Activated T-cell treated with anti-CD3 and anti-CD28 coated beads for 48 hours (primary cell): ENCODE results near the gene URI1.

Experiments
- DNase-seq: peaks from one replicate; pipeline ENCODE4 v3.0.0-alpha.2; 2020; ENCODE audit warnings: low read depth

URI1 gene

DNA sequence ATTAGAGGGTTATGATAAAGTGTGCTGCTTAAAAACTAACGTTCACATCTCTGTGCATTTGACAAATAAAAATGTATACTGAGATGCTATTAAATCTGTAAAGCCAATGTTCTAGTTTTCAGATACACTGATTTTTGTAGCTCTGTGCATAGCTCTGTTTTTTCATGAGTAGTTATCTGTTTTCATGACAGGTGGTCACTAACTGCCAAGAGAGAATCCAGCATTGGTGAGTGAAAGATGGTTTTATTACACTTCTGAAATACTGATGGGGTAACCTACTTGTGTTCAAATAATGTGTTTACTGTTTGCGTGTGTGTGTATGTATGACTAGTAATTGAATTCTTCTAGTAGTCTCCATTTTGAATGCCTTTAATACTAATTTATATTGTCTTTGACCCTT, 29.0 kb downstream of the URI1 start:
- no peak for DNase-seq

DNA sequence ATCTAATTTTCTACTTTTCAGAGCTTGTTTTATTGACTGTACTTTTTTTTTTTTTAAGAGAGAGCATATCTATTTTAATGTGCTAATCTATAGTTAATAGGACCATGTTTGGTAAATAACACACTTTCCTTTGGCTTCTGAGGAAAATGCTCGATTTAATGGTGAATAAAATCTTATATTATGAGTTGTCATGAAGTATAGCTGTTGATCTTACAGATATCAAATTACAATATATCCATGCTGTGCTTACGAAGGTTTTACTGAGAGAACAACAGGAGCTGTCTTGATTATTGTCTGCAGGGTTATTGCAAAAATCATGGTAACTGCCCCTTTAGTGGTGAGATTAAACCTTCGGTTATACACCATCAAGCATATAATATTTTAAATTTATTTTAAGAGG, 29.6 kb downstream of the URI1 start:
- no peak for DNase-seq

DNA sequence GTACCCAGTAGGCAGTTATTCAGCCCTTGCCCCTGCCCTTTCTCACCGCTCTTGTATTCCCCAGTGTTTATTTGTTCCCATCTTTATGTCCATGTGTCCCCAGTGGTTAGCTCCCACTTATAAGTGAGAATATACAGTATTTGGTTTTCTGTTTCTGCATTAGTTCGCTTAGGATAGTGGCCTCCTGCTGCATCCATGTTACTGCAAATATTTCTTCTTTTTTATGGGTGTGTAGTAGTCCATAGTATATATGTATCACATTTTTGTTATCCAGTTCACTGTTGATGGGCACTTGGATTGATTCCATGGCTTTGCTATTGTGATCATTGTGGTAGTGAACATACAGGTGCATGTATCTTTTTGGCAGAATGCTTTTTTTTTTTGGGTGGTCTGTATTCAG, 32.7 kb downstream of the URI1 start:
- DNase-seq: no peak

DNA sequence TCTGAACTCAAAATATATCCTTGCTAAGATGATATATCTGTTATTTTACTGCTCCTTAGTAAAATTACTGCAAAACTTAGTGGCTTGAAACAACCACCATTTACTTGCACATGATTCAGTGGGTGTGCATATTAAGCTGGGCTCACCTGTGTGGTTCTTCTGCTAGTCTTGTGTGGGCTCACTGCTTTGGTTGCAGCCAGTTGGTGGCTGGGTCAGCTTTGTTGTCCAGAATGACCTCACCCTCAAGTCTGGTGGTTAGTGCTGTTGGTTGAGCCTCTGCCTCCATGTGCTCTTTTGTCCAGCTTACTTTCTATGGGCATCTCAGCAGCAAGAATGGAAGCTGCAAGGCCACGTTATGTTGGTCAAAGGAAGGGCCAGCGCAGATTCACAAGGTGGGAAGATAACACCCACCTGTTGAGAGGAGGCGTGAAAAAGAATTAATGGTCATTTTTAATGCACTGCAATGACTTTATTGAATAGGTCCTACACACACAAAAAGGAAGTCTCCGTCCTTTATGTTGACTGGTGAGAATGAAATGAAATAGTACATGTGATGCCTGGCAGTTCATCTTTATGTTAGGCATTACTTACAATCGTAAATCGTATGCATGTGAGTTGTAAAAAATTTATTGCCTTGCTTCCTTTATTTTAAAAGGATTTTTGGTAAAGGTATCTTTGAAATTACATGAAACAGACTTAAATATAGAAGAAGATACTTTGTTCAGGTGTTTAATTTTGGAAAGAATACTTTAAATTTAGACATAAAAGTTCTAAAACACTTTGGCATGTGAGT, 34.3 kb downstream of the URI1 start:
- DNase-seq: no peak

DNA sequence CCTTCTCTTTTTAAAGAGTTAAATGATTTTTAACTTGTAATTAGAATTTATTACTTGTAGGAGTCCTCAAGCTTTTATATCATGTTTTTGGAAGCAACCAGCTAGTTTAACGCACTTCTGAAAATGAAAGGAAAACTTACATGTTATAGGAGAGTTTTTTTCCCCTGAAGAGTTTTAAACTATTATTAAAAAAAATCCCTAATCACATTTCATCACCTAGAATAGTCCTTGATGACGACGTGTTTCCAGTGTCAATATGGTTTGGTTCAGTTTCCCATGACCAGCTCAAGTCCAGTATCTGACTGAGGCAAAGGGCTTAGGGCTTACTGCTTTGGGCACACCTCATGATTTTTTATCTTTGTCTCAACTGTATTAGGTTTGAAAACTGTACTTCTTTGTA, 36.0 kb downstream of the URI1 start:
- no peak for DNase-seq

DNA sequence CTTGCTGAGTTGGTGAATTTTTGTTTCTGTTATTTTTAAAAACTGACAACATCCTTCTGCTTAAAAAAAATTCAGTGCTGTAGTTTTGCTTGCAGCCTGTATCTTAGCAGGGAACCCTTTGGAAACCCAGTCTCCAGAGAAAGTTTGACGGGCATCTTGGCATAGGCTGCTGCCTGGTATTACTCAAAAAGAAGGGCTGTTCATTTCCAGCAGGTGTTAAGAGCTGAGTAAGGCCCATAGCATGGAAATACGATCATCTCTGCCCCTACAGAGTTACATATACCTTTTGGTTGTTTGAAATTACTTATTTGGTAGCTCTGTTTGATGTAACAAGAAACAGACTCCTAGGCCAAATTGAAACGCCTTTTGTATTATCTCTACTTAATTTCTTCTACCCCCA, 41.5 kb downstream of the URI1 start:
- no peak for DNase-seq

DNA sequence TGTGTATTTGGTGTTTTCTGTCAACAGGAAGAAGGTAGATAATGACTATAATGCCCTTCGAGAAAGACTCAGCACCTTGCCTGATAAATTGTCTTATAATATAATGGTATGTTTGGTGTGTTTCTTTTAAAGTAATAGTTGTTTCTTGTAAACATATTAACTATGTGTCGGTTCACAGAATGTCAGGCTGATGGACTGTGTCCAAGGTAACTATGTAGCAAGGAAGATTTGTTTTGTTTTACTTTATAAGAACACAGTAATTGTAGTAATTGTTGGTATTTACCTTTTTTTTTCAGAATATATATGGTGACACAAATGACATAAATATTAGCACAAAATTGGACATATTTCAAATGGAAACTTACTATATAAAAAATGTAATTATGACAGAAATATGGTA, 43.2 kb downstream of the URI1 start:
- DNase-seq: no peak

DNA sequence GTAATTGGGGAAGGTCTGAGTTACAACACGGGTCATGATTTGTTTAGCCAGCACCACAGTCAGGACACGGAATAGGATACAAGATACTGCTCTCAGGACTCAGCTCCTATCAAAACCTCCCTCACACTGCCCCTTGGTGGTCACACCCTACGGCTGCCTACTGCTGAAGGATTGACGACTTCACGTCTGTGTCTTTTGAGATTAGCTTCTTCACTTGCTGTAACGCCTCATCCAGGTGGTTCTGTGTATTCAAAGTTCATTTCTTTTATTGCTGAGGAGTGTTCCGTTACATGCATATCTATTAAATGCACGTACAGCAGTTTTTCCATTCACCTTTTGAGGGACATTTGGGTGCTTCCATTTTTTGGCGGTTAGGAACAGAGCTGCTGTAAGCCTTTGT, 46.3 kb downstream of the URI1 start:
- no peak for DNase-seq

DNA sequence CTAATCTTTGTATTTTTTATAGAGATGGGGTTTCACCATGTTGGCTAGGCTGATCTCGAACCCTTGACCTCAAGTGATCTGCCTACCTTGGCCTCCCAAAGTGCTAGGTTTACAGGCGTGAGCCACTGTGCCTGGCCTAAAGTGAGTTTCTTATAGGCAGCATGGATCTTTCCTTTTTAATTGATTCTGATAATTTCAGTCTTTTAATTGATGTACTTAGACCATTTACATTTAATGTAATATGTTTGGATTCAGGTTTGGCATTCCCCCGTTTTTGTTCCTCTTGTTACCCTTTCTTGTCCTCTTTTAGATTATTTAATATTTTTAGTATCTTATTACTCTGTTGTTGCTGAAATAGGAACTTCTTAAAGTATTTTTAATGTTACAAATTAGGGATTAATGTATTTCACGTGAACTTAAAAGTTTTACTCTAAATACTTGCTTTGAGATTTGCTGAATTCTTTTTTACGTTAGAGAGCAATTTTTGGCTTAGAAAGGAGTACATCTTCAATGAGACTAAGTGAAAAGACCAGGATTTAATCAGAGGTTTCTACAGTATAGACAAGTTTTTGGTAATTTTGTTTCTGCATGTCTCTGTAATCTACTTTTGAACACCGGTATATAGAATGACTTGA, 50.3 kb downstream of the URI1 start:
- no peak for DNase-seq

DNA sequence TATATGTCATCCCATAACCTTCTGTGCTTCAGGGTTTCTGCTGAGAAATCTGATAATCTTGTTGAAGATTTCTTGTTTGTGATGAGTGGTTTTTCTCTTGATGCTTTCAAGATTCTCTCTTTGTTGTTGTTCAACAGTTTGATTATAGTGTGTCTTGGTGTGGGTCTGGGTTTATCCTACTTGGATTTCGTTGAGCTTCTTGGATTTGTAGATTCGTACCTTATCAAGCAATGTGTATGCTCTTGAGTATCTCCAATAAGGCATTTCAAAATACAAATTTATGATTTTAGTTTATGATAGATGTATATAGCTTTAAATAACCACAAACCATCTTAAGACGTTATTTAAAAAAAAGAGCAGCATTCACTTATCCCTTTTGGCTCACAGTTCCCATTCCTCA, 57.5 kb downstream of the URI1 start:
- DNase-seq: no peak

DNA sequence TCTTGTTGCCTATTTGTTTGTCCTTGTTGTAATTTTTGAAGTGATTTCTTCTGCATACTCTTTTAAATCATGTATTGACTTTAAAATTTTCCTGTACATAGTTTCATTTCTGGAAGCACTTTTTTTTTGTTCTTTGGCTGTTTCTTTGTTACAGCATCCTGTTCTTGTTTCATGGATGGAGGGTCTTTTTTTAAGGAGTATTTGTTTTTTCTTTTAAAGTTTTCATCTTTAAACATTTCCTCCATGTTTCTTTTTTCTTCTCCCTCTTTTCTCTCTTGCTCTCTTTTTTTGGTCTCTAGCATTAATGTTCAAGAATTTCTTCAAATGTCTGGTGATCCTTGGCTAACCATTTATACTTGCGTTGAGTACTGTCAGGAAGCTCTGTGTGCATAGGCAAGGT, 58.8 kb downstream of the URI1 start:
- no peak for DNase-seq

DNA sequence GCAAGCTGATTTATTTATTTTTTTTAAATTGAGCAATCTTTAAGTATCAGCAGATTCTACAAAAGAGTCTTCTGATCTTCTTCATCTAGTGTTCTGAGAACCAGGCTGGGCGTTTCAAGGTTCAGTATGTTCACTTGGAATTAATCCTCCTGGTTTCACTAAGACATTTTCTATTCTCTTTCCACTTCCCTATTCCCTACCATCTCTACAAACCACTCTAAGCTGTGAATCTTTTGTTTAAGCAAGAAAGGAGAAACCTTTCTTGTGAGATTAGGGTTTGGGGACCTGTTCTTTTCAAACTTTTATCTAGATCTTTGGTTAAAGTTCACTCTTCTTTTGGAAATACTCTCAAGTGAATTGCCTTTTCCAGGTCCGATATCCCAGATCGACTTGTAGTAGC, 59.3 kb downstream of the URI1 start:
- DNase-seq: no peak

DNA sequence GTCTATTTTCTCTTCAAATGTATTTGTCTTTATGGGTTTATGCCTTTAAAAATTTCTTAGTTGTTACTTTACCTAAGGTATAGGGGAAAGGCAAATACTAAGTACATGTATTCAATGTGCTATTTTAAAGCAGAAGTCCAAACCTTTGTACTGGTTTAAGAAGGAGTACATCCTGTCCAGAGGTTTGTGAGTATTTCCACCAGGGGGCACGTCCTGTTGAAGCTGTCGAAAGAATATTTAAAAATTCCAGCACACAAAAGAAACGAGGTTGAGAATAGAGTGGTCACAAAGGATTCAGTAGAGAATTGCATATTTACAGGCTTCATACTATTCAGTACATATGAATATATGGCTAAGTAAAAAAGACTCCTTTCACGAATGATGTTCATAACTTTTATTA, 59.8 kb downstream of the URI1 start:
- no peak for DNase-seq

DNA sequence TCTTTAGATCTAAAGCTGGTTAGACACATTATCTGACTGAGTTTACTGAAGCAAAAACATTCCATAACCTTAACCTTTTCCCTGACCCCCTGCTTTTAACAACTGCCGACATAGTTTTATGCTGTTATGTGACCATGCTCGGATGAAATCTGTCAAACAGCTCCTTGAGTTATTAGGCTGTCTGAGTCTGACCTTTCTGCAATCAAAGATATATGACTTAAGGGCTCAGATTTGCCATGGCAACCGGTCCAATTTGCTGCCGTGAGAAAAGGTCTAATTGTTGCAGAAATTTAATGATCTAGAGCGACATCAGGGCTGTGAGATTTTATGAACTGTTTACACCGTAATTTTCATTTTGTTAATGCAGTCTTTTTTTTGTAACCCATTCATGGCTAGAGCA, 61.8 kb downstream of the URI1 start:
- no peak for DNase-seq

DNA sequence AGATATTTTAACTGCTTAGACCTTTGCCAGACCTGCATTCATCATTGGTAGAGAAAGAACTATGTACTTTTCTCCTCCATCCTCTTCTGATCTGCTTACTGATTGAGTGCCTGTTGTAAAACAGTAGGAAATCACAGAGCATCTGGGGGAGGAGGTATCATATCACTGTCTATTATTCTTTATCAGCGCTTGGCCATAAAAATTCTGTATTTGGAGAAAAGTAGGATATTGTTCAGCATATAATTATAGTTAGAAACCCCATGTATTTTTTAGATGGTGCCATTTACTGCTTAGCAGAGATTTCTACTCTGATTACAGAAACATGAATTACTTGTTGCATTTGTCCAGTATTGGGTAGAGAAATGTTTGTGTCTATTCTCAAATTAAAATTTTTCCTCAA, 62.4 kb downstream of the URI1 start:
- no peak for DNase-seq

DNA sequence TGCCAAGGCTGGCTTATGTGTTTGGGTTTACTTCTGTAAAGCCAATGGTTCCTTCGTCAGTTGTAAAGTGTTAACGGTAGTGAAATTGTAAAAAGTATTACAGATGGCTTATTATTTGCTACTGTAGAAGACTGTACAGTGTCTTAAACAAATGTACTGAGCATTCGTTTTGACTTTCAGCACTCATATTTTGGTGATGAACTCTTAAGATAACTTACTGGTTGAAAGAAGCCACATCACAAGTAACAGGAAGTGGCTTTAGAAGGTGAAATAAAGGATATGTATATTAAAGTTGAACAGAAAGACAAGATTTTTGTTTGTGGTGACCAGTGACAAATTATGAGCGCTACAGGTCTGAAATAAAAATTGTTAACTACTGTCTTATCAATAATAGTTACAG, 64.2 kb downstream of the URI1 start:
- DNase-seq: no peak

DNA sequence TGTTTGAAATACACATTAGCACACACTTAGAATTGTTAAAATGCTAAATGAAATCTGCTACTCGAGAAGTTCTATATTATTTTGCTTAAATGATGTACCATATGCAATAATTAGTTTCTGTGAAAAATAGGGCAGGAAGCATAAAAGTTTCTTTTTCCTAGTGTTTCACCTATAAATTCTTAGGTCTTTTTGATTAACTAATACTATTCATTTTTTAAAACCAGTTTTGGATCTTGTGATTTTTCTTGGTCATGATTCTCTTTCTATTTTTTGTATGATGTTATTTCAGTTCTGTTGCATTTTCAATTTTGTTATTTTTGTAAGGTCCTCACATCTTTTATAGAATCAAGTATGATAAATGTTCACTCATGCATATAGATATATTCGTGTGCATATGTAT, 66.1 kb downstream of the URI1 start:
- no peak for DNase-seq

DNA sequence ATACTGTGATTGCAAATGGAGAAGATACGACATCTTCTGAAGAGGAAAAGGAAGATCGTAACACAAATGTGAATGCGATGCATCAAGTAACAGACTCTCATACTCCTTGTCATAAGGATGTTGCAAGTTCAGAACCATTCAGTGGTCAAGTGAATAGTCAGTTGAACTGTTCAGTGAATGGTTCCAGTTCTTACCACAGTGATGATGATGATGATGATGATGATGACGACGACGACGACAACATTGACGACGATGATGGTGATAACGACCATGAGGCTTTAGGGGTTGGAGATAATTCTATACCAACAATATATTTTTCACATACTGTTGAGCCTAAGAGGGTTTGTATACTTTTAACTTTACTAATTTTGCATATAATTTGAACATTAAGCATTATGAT, 67.0 kb downstream of the URI1 start:
- DNase-seq: no peak

DNA sequence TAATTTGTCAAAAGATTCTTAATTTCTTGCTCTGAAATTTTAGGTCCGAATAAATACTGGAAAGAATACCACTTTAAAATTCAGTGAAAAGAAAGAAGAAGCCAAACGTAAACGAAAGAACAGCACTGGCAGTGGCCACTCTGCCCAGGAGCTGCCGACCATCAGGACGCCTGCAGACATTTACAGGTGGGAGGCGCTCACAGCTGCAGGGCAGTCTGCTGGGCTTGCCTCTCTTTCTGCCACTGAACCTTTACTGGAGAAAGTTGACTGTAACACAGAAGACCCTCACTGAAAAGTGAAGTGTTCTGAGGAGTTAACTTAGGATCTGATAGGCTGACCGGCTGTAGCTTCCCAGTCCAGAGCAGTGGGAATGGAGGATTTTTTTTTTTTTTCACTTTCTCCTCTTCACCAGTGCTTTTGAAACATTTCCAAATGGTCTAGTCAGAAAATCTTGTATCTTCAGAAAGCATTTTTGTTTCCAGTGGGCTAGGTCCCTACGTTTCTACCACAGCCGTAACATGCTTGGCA, 69.1 kb downstream of the URI1 start:
- DNase-seq: no peak

DNA sequence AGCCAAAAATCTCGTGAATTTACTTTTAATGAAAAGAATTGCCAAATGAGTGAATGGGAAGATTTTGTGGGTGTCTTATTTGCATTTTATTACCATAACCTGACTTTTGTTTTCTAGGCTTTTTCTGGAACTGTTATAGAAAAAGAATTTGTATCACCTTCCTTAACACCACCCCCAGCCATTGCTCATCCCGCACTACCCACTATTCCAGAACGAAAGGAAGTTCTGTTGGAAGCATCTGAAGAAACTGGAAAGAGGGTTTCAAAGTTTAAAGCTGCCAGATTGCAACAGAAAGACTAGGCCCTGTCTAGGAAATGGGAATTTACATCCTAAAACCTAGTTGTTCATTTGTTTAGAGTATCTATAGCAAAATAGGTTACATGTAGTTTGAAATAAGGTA, 72.7 kb downstream of the URI1 start:
- DNase-seq: no peak

DNA sequence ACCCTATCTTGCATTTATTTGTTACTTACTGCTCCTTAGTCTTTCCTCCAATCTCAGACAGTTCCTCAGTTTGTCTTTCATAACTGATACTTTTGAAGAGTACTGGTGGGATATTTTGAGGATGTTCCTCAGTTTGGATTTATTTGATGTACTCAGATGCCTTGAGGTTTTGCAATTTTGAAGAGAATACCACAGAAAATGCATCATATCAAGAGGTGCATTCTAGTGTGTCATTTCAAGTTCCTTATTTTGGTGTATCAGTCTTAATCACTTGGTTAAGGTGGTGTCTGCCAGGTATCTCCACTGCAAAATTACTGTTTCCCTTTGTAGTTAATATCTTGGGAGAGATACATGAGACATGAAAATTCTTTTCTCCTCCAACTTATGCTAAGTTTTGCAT, 75.1 kb downstream of the URI1 start:
- no peak for DNase-seq

DNA sequence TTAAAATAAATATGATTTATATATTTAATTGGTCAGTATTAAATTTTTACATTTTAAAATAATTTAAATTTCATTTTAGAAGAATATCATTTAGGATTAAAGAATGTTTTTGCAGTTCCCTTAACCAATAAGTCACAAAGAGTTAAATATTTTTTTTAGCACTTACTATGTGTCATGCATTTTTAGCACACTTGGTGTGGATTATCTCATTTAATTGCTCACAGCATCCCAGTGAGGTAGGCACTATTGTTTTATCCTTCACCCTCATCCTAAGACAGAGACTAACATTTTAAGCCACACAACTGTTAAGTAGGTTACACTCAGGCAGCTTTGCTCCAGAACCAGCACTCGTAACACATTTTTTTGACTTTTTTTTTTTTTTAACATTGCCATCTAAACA, 78.2 kb downstream of the URI1 start:
- DNase-seq: no peak

DNA sequence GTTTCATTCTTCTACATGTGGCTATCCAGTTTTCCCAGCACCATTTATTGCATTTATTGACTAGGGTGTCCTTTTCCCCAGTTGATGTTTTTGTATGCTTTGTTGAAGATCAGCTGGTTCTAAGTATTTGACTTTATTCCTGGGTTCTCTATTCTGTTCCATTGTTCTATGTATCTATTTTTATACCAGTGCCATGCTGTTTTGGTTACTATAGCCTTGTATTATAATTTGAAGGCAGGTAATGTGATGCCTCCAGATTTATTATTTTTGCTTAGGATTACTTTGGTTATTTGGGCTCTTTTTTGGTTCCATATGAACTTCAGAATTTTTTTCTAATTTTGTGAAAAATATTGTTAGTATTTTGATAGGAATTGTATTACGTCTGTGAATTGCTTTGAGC, 80.6 kb downstream of the URI1 start:
- DNase-seq: no peak

DNA sequence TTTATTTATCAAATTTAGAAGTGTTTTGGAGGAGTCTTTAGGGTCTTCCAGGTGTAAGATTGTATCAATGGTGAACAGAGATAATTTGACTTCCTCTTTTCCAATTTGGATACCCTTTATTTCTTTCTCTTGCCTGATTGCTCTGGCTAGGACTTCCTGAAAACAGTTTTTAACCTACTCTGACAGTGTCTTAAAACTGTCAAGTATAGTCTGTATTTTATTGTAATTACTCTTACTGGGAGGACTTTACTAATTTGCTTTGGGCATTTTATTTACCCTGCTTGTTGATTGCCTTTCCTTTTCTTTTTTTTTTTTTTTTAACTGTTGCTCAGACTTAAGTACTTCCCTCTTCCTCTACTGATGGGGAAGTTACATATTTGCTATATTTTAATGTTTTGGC, 81.3 kb downstream of the URI1 start:
- no peak for DNase-seq
